ENCODE results near the gene CHD3. TPM values are rescaled to one million over a fixed set of nuclear protein-coding genes. Genes with fewer than 3 reads are reported as not detected.

The CHD3 gene
- total and polyA plus RNA-seq, 2 of the 13 experiments (the other 11 are each of a cell fraction or from before 2014, with no cell fraction given): 2.7 to 3.7 TPM

- Histone ChIP-seq H3K4me2 (ENCODE audit: low read depth, low read length) (no peak overlapping the region), H3K4me1 (ENCODE audit: insufficient read depth, low read length) (no peaks in the 10 kb centered on the region), H3K4me3 (replicated peaks in 1 of 3; ENCODE audit: insufficient read depth in 1 of 3, low read depth in 2 of 3, low read length in 3 of 3) (no peak overlapping the region), H2AFZ (ENCODE audit: low read length) (no peak overlapping the region), H3K9me3 (ENCODE audit: low read length) (no peaks in the 10 kb centered on the region), H3K9ac (ENCODE audit: insufficient read depth, low read depth, low read length) (no peak overlapping the region), H4K20me1 (ENCODE audit: insufficient read depth, low read length) (no peaks in the 10 kb centered on the region), H3K36me3 (replicated peaks in 1 of 2; ENCODE audit: control insufficient read depth in 1 of 2, insufficient read depth in 2 of 2, low read length in 2 of 2) (no peaks in the 10 kb centered on the region; a peak in 2 of 5 replicates), H3K79me2 (ENCODE audit: insufficient read depth, low read length) (no peaks in the 10 kb centered on the region), H3K27ac (ENCODE audit: extremely low read length, insufficient read depth, low read length) (no peak overlapping the region), H3K27me3 (ENCODE audit: control insufficient read depth in 1 of 2, insufficient read depth in 2 of 2, low read length in 2 of 2) (no peaks in the 10 kb centered on the region)
- CTCF ChIA-PET (ENCODE audit: low intra/inter-chr PET ratio, low total read pairs): no interaction called here
- TF ChIP-seq STAT5B (CRISPR knock-in tag; IDR thresholded peaks at IDR 0.05) (no peak), ARNT (IDR thresholded peaks at IDR 0.05) (no peak), ATAD3A (CRISPR knock-in tag; IDR thresholded peaks at IDR 0.05) (no peak), IKZF1 (IDR thresholded peaks at IDR 0.05) (no peak), PHF5A (CRISPR knock-in tag; IDR thresholded peaks at IDR 0.05; ENCODE audit: low read depth, unreplicated experiment) (no peak), BATF2 (CRISPR knock-in tag; IDR thresholded peaks at IDR 0.05) (no peak), HIC2 (CRISPR knock-in tag; IDR thresholded peaks at IDR 0.05; ENCODE audit: low read depth) (no peak), GABPA (IDR thresholded peaks at IDR 0.05; ENCODE audit: low read depth, low read length) (no peak), GABPA (CRISPR knock-in tag; IDR thresholded peaks at IDR 0.05; ENCODE audit: low read depth) (no peak), ZNF430 (CRISPR knock-in tag; IDR thresholded peaks at IDR 0.05) (no peak), TAF1 (CRISPR knock-in tag; IDR thresholded peaks at IDR 0.05) (no peak), ZNF142 (CRISPR knock-in tag; IDR thresholded peaks at IDR 0.05) (no peak)
- in situ Hi-C loops (cut with HindIII; ENCODE audit: extremely low pct_ligation_motif_present, low pct_unique_long_range_greater_than_20kb): no loop called here
- ATAC-seq (no peak), DNase-seq (ENCODE audit: low spot score) (no peak), FAIRE-seq (no peak)
- intact Hi-C loops (cut with micrococcal nuclease; ENCODE audit: unreplicated experiment): no loop called here
- 86% methylated on average over 17 of the region's 22 CpGs for WGBS (ENCODE audit: low lambda C conversion rate)
- POLR2A ChIA-PET: interaction anchor here (1.1 kb wide), 1 partner anchor 28 kb away, joined by 3 read pairs; the partner anchor contains the start of gene TRAPPC1
- no TSS peak for BruUV-seq (replicated peaks)
Measured at GRCh38 chr17:7903154-7904103, 14.8 kb downstream of the CHD3 start.
